ENCODE measurements around the gene LILRA1. TPM values are rescaled to one million over a fixed set of nuclear protein-coding genes. Genes with fewer than 3 reads are reported as not detected.

Gene LILRA1
- total and polyA plus RNA-seq, 10 of the 15 experiments (the other 5 are each of a cell fraction or from before 2014, with no cell fraction given) = 0.04 TPM; not detected in 9

- no peak for TF ChIP-seq IRF5 (IDR thresholded peaks at IDR 0.05; ENCODE audit: borderline replicate concordance)
- no peak for TF ChIP-seq PBX3 (IDR thresholded peaks at IDR 0.05; ENCODE audit: insufficient replicate concordance, low read depth, low read length)
- peak; percentile 82 for TF ChIP-seq ATF7 (IDR thresholded peaks at IDR 0.05; ENCODE audit: low read depth)
- peak; percentile 82 for TF ChIP-seq ZNF24 (IDR thresholded peaks at IDR 0.05)
- no peak for TF ChIP-seq SIX5 (IDR thresholded peaks at IDR 0.05; ENCODE audit: low read depth, low read length, severe bottlenecking)
- peak; percentile 40 for TF ChIP-seq GABPA (IDR thresholded peaks at IDR 0.05; ENCODE audit: low read depth)
- no peak for TF ChIP-seq HCFC1 (IDR thresholded peaks at IDR 0.05; ENCODE audit: low read length)
- no peak for TF ChIP-seq HDAC6 (IDR thresholded peaks at IDR 0.05; ENCODE audit: unreplicated experiment)
- TF ChIP-seq BHLHE40 (IDR thresholded peaks at IDR 0.05; ENCODE audit: borderline replicate concordance in 1 of 2, low read depth in 2 of 2, low read length in 1 of 2) = peak; percentile 86 to 88
- no peak for TF ChIP-seq KAT2A (conservative IDR thresholded peaks at IDR 0.05; ENCODE audit: control insufficient read depth, low read depth, low read length)
- 0 out of 2 replicates have a peak, but pooled peaks have one; percentile 34 for TF ChIP-seq TCF3 (IDR thresholded peaks at IDR 0.05; ENCODE audit: borderline replicate concordance, insufficient read depth, low read depth, low read length)
- TF ChIP-seq SMAD5 (IDR thresholded peaks at IDR 0.05; ENCODE audit: low read depth) = peak; percentile 54
- peak; percentile 93 for TF ChIP-seq NFIC (IDR thresholded peaks at IDR 0.05; ENCODE audit: low read depth, low read length)
- TF ChIP-seq GATAD2B (conservative IDR thresholded peaks at IDR 0.05; ENCODE audit: low read depth) = peak; percentile 92
- no peak for TF ChIP-seq ZSCAN29 (IDR thresholded peaks at IDR 0.05)
- TF ChIP-seq NFYB (IDR thresholded peaks at IDR 0.05; ENCODE audit: insufficient read depth, low read depth, low read length) = no peak
- no peak for TF ChIP-seq FOXK2 (IDR thresholded peaks at IDR 0.05)
- no peak; the same call in 1 of the 2 replicates for TF ChIP-seq ZBTB40 (IDR thresholded peaks at IDR 0.05; ENCODE audit: borderline replicate concordance)
- TF ChIP-seq ESRRA (IDR thresholded peaks at IDR 0.05; ENCODE audit: low read length) = no peak
- peak; percentile 60; the same call in 1 of the 3 replicates for TF ChIP-seq POU2F2 (IDR thresholded peaks at IDR 0.05; ENCODE audit: borderline replicate concordance, low read depth, low read length)
- TF ChIP-seq PML (IDR thresholded peaks at IDR 0.05; ENCODE audit: low read length) = peak; percentile 92
- peak; percentile 84 for TF ChIP-seq SKIL (IDR thresholded peaks at IDR 0.05; ENCODE audit: low read depth, poor library complexity, severe bottlenecking)
These were observed 23.6 kb downstream of the LILRA1 start (continued) for GRCh38 chr19:54616821-54617560.

Measured in GM12878 (cell line).